HepG2 (cell line): ENCODE data around the gene FLYWCH1. TPM values are rescaled to one million over a fixed set of nuclear protein-coding genes. Genes with fewer than 3 reads are reported as not detected.

Experiments used
- ASH2L ChIP-seq: fragments of 300-600, 200-600 bp; sonication (generic); IDR thresholded peaks from 2 replicates; pipeline ENCODE4 v1.7.0; 2017; ENCODE audit warnings: low read depth, mild to moderate bottlenecking, moderate library complexity, mixed read lengths, low read length; ENCODE audit not compliant: insufficient read length
- CCDC6 ChIP-seq: sonication (generic); formaldehyde crosslinking; IDR thresholded peaks from 2 replicates; pipeline ENCODE4 v1.8.1; 2022; ENCODE audit warnings: mild to moderate bottlenecking, missing genetic modification reagents, moderate library complexity
- FIP1L1 ChIP-seq: fragments of 200-400 bp; formaldehyde crosslinking; IDR thresholded peaks from 2 replicates; pipeline ENCODE4 v1.6.1; 2018; ENCODE audit warnings: low read depth, mild to moderate bottlenecking, low read length, moderate library complexity, borderline replicate concordance; ENCODE audit not compliant: insufficient read depth
- GABPB1 ChIP-seq: IDR thresholded peaks from 2 replicates; pipeline ENCODE4 v1.6.1; 2016; ENCODE audit warnings: mild to moderate bottlenecking, missing genetic modification reagents, moderate library complexity, missing compliant biosample characterization
- KLF12 ChIP-seq: sonication (generic); formaldehyde crosslinking; IDR thresholded peaks from 2 replicates; pipeline ENCODE4 v1.4.0; 2020; ENCODE audit warnings: missing genetic modification reagents, borderline replicate concordance
- MED1 ChIP-seq: sonication (generic); formaldehyde crosslinking; IDR thresholded peaks from 2 replicates; pipeline ENCODE4 v1.4.0; 2020; ENCODE audit warnings: missing genetic modification reagents
- MIXL1 ChIP-seq: IDR thresholded peaks from 2 replicates; pipeline ENCODE4 v1.6.1; 2016
- NFE2 ChIP-seq: sonication (generic); formaldehyde crosslinking; IDR thresholded peaks from 2 replicates; pipeline ENCODE4 v1.4.0; 2020; ENCODE audit warnings: missing genetic modification reagents
- RAD51 ChIP-seq: fragments of 450-650 bp; IDR thresholded peaks from 2 replicates; pipeline ENCODE4 v1.6.1; 2016; ENCODE audit warnings: borderline replicate concordance
- REST ChIP-seq, 2 experiments: IDR thresholded peaks; 2 replicates each; pipeline ENCODE4 v1.6.1; 2011 to 2012; ENCODE audit warnings: low read length in 2 of 2, borderline replicate concordance in 1 of 2, low read depth in 1 of 2, mild to moderate bottlenecking in 1 of 2, moderate library complexity in 1 of 2
- SMARCC2 ChIP-seq: fragments of 450-650 bp; IDR thresholded peaks from 2 replicates; pipeline ENCODE4 v1.6.1; 2017; ENCODE audit warnings: antibody characterized with exemption, mild to moderate bottlenecking
- TRIM24 ChIP-seq: sonication (generic); formaldehyde crosslinking; IDR thresholded peaks from 2 replicates; pipeline ENCODE4 v1.8.0; 2022; ENCODE audit warnings: mild to moderate bottlenecking, missing genetic modification reagents
- ZC3H13 ChIP-seq: sonication (generic); formaldehyde crosslinking; IDR thresholded peaks from 2 replicates; pipeline ENCODE4 v1.8.1; 2023; ENCODE audit warnings: mild to moderate bottlenecking, missing genetic modification reagents, moderate library complexity
- ZNF24 ChIP-seq: fragments of 450-650 bp; IDR thresholded peaks from 2 replicates; pipeline ENCODE4 v1.6.1; 2017; ENCODE audit warnings: antibody characterized with exemption, mild to moderate bottlenecking
- ZNF441 ChIP-seq: sonication (generic); formaldehyde crosslinking; IDR thresholded peaks from 2 replicates; pipeline ENCODE4 v1.7.0; 2021; ENCODE audit warnings: missing genetic modification reagents, borderline replicate concordance
- ZNF546 ChIP-seq: sonication (generic); formaldehyde crosslinking; conservative IDR thresholded peaks from 2 replicates; pipeline ENCODE4 v1.8.1; 2023; ENCODE audit warnings: mild to moderate bottlenecking, missing genetic modification reagents
- ZNF556 ChIP-seq: sonication (generic); formaldehyde crosslinking; IDR thresholded peaks from 2 replicates; pipeline ENCODE4 v1.4.0; 2020; ENCODE audit warnings: mild to moderate bottlenecking, missing genetic modification reagents, borderline replicate concordance
- ZNF563 ChIP-seq: sonication (generic); formaldehyde crosslinking; IDR thresholded peaks from 2 replicates; pipeline ENCODE4 v1.8.0; 2022; ENCODE audit warnings: mild to moderate bottlenecking, moderate library complexity, missing genetic modification reagents
- ZNF644 ChIP-seq: IDR thresholded peaks from 2 replicates; pipeline ENCODE4 v1.6.1; 2016; ENCODE audit warnings: low read depth
- ZNF775 ChIP-seq: sonication (generic); formaldehyde crosslinking; IDR thresholded peaks from 2 replicates; pipeline ENCODE4 v1.4.0; 2020; ENCODE audit warnings: missing genetic modification reagents, mild to moderate bottlenecking, moderate library complexity, borderline replicate concordance
- ZNF777 ChIP-seq: sonication (generic); formaldehyde crosslinking; IDR thresholded peaks from 2 replicates; pipeline ENCODE4 v1.4.0; 2020; ENCODE audit warnings: missing genetic modification reagents
- ZNF839 ChIP-seq: sonication (generic); formaldehyde crosslinking; IDR thresholded peaks from 2 replicates; pipeline ENCODE4 v1.4.0; 2020; ENCODE audit warnings: missing genetic modification reagents, mild to moderate bottlenecking, borderline replicate concordance
- polyA plus RNA-seq, 8 experiments: library from polyadenylated mRNA; depleted of rRNA in 3 of 8; stranded (reverse) in 7 of 8; unstranded in 1 of 8; fragments of >200 nt; fragmentation: Illumina TruSeq in 4 of 8; extraction: Trizol in 4 of 8; gene quantifications; 2 replicates each; pipeline versions ENCODE4 v1.2.1 to v1.2.3, GENCODE V29; 2011 to 2016; ENCODE audit warnings: low read depth in 4 of 8, missing spikeins in 1 of 8, mixed read lengths in 1 of 8; ENCODE audit not compliant: insufficient read depth in 1 of 8
- total RNA-seq, 5 experiments: library from RNA; depleted of rRNA; stranded (reverse); fragments of >200 nt; fragmentation: Illumina TruSeq; extraction: Trizol; gene quantifications; 2 replicates each; pipeline ENCODE4 v1.2.3, GENCODE V29; 2016; ENCODE audit warnings: low read depth in 1 of 5
- TF ChIP-seq, protein P1 (sequence below): sonication (generic); formaldehyde crosslinking; IDR thresholded peaks from 2 replicates; pipeline ENCODE4 v1.5.1; 2020; ENCODE audit warnings: mild to moderate bottlenecking, missing genetic modification reagents, moderate library complexity

FLYWCH1 gene
- total and polyA plus RNA-seq, 2 of the 13 experiments (the other 11 are each of a cell fraction or from before 2014, with no cell fraction given) = 7.3 to 12.4 TPM

DNA sequence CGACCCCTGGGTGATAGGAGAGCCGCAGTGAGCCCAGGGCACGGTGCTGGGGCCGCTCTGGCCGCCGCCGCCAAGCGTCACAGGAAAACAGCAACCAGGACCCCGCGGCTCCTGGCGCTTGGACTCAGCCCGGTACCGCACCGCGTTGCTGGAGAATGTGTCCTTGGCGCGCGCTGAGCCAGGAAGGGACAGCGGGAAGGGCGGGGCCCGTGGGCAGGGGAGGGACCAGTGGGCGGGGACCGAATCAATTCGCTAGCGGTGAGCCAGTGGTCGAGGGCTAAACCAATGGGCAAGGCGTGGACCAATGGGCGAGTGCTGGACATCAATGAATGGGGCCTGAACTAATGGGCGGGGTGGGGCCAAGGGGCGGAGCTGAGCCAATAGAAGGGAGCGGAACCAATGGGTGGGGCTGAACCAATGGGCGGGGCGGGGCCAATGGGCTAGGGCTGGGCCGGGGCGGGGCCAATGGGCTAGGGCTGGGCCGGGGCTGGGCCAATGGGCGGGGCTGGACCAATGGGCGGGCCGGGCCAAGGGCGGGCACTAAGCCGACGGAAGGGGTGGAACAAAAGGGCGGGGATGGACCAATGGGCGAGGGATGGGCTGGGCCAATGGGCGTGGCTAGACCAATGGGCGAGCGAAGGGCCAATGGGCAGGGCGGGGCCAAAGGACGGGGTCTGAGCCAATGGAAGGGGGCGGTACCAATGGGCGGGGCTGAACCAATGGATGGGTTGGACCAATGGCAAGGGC lies 6.3 kb upstream of the FLYWCH1 start (continued):
- TF ChIP-seq MIXL1 (CRISPR knock-in tag) (peak; percentile 39; the same call in 1 of the 2 replicates), CCDC6 (CRISPR knock-in tag) (no peak; the same call in 1 of the 2 replicates), ZNF24 (no peak), ZNF775 (CRISPR knock-in tag) (no peak), GABPB1 (CRISPR knock-in tag) (peak; percentile 74), RAD51 (no peak), ZNF441 (CRISPR knock-in tag) (no peak; the same call in 1 of the 2 replicates), ZNF839 (CRISPR knock-in tag) (no peak), ZNF563 (CRISPR knock-in tag) (no peak), NFE2 (CRISPR knock-in tag) (no peak), KLF12 (CRISPR knock-in tag) (peak; percentile 72; the same call in 1 of the 2 replicates), FIP1L1 (no peak), ZNF546 (no peak), ZNF644 (no peak), ASH2L (no peak), REST (IDR thresholded peaks at IDR 0.05; ENCODE audit: borderline replicate concordance in 1 of 2, low read depth in 1 of 2, low read length in 2 of 2) (peak in 1 of 2 experiments; percentile 79; a peak in 2 of 4 replicates), ZNF556 (CRISPR knock-in tag) (peak; percentile 74; the same call in 1 of the 2 replicates), ZNF777 (CRISPR knock-in tag) (no peak), MED1 (CRISPR knock-in tag) (peak; percentile 67), ZC3H13 (no peak; the same call in 1 of the 2 replicates), TRIM24 (no peak), SMARCC2 (no peak)
- TF ChIP-seq, protein P1, sequence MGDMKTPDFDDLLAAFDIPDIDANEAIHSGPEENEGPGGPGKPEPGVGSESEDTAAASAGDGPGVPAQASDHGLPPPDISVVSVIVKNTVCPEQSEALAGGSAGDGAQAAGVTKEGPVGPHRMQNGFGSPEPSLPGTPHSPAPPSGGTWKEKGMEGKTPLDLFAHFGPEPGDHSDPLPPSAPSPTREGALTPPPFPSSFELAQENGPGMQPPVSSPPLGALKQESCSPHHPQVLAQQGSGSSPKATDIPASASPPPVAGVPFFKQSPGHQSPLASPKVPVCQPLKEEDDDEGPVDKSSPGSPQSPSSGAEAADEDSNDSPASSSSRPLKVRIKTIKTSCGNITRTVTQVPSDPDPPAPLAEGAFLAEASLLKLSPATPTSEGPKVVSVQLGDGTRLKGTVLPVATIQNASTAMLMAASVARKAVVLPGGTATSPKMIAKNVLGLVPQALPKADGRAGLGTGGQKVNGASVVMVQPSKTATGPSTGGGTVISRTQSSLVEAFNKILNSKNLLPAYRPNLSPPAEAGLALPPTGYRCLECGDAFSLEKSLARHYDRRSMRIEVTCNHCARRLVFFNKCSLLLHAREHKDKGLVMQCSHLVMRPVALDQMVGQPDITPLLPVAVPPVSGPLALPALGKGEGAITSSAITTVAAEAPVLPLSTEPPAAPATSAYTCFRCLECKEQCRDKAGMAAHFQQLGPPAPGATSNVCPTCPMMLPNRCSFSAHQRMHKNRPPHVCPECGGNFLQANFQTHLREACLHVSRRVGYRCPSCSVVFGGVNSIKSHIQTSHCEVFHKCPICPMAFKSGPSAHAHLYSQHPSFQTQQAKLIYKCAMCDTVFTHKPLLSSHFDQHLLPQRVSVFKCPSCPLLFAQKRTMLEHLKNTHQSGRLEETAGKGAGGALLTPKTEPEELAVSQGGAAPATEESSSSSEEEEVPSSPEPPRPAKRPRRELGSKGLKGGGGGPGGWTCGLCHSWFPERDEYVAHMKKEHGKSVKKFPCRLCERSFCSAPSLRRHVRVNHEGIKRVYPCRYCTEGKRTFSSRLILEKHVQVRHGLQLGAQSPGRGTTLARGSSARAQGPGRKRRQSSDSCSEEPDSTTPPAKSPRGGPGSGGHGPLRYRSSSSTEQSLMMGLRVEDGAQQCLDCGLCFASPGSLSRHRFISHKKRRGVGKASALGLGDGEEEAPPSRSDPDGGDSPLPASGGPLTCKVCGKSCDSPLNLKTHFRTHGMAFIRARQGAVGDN (CRISPR knock-in tag) = peak; percentile 61
